K562 (cell line): ENCODE measurements around the gene CRABP2. TPM values are rescaled to one million over a fixed set of nuclear protein-coding genes. Genes with fewer than 3 reads are reported as not detected.

ENCODE experiments used
- ATAC-seq: fragments of 200-7000 bp; cut with Tn5 transposase; 3 replicates; pipeline ENCODE4 v1.9.1; 2020; ENCODE audit warnings: moderate library complexity
- BruUV-seq: library from RNA; stranded (reverse); fragments of 400-500 nt; replicated peaks from 2 replicates; lab custom pipeline; 2021; lab: Mats Ljungman, UMichigan
- CTCF ChIA-PET: fragments of 300-600 bp; formaldehyde crosslinking; extraction: SDS; loops from one replicate; lab custom pipeline; 2021; ENCODE audit warnings: low intra/inter-chr PET ratio; lab: Yijun Ruan, JAX
- POLR2A ChIA-PET: fragments of 300-600, 350-650 bp; sonication (Branson Sonifier 250); formaldehyde crosslinking; extraction: SDS; loops from one replicate; lab custom pipeline; 2021; ENCODE audit warnings: antibody characterized with exemption, inconsistent platforms; lab: Yijun Ruan, JAX
- DNase-seq, 4 experiments: peaks; one replicate each; pipeline versions ENCODE4 v3.0.0 to v3.0.0-alpha.2; 2011 to 2018; ENCODE audit warnings: low spot score in 3 of 4, mixed read lengths in 3 of 4; ENCODE audit errors: extremely low read depth in 1 of 4
- FAIRE-seq: peaks from 2 replicates; lab custom pipeline; 2011; peaks lifted over from hg19 to GRCh38; lab: Jason Lieb, UNC
- H2AFZ ChIP-seq: 2 replicates; pipeline ENCODE4 v1.6.0; 2011; ENCODE audit warnings: low read depth, low read length, control low read depth, inconsistent platforms
- H3K27ac ChIP-seq: fragments of 200-600 bp; 3 replicates; pipeline ENCODE4 v1.8.0; 2011; ENCODE audit warnings: low read depth, mild to moderate bottlenecking, control low read depth, inconsistent platforms, low read length, moderate library complexity, mixed read lengths; ENCODE audit errors: extremely low read depth
- H3K27me3 ChIP-seq, 2 experiments: fragments of 300-600 bp in 1 of 2; 2 replicates in 1 of 2; 3 replicates in 1 of 2; pipeline versions ENCODE4 v1.6.0 to v1.8.0; 2011; ENCODE audit warnings: inconsistent platforms in 2 of 2, low read length in 2 of 2, mild to moderate bottlenecking in 1 of 2, mixed read lengths in 1 of 2, moderate library complexity in 1 of 2; ENCODE audit not compliant: control insufficient read depth in 2 of 2, insufficient read depth in 2 of 2
- H3K36me3 ChIP-seq: fragments of 300-600 bp; 3 replicates; pipeline ENCODE4 v1.8.0; 2011; ENCODE audit warnings: mild to moderate bottlenecking, low read length, inconsistent platforms; ENCODE audit not compliant: control insufficient read depth, insufficient read depth
- H3K4me1 ChIP-seq, 2 experiments: fragments of 200-600 bp in 1 of 2; replicated peaks in 1 of 2; 2 replicates in 1 of 2; 3 replicates in 1 of 2; pipeline versions ENCODE4 v1.5.1 to v1.8.0; 2011; ENCODE audit warnings: inconsistent platforms in 2 of 2, low read length in 2 of 2, mild to moderate bottlenecking in 1 of 2, mixed read lengths in 1 of 2, moderate library complexity in 1 of 2; ENCODE audit not compliant: control insufficient read depth in 2 of 2, insufficient read depth in 2 of 2
- H3K4me2 ChIP-seq: 2 replicates; pipeline ENCODE4 v1.6.1; 2011; ENCODE audit warnings: low read length, control low read depth, inconsistent platforms, mixed read lengths; ENCODE audit not compliant: insufficient read depth
- H3K4me3 ChIP-seq: fragments of 200-600 bp; sonication (generic), shearing (Covaris generic); 2 replicates; pipeline ENCODE4 v1.5.1; 2016; ENCODE audit warnings: control low read depth, inconsistent platforms
- H3K79me2 ChIP-seq: fragments of 200-600 bp; 3 replicates; pipeline ENCODE4 v1.8.0; 2011; ENCODE audit warnings: low read length, inconsistent platforms; ENCODE audit not compliant: control insufficient read depth, insufficient read depth
- H3K9ac ChIP-seq, 2 experiments: 2 replicates each; pipeline versions ENCODE4 v1.6.0 to v1.6.1; 2011; ENCODE audit warnings: low read depth in 2 of 2, low read length in 2 of 2, control low read depth in 1 of 2, inconsistent platforms in 1 of 2, mild to moderate bottlenecking in 1 of 2, mixed read lengths in 1 of 2; ENCODE audit not compliant: insufficient read depth in 1 of 2
- H3K9me1 ChIP-seq: one replicate; pipeline ENCODE4 v1.6.0; 2011; ENCODE audit warnings: inconsistent platforms, mild to moderate bottlenecking, low read length, moderate library complexity; ENCODE audit not compliant: control insufficient read depth, insufficient read depth
- H3K9me3 ChIP-seq: replicated peaks from 2 replicates; pipeline ENCODE4 v1.5.1; 2011; ENCODE audit warnings: low read depth, low read length, inconsistent platforms; ENCODE audit not compliant: control insufficient read depth, insufficient read depth
- H4K20me1 ChIP-seq: replicated peaks from 2 replicates; pipeline ENCODE4 v1.6.1; 2011; ENCODE audit warnings: low read length, inconsistent platforms, mixed read lengths; ENCODE audit not compliant: control insufficient read depth, insufficient read depth
- RBM15 ChIP-seq: fragments of 200-400 bp; formaldehyde crosslinking; IDR thresholded peaks from 2 replicates; pipeline ENCODE4 v1.6.1; 2018; ENCODE audit warnings: mild to moderate bottlenecking, low read length, moderate library complexity; ENCODE audit not compliant: insufficient read depth
- ZNF232 ChIP-seq: sonication (generic); formaldehyde crosslinking; IDR thresholded peaks from 2 replicates; pipeline ENCODE4 v1.8.0; 2022; ENCODE audit warnings: mild to moderate bottlenecking, missing genetic modification reagents
- ZNF584 ChIP-seq: fragments of 200-800 bp; sonication (Bioruptor generic); IDR thresholded peaks from 2 replicates; pipeline ENCODE4 v1.6.1; 2016; ENCODE audit warnings: low read depth, mild to moderate bottlenecking, missing genetic modification characterization, missing compliant biosample characterization
- WGBS: fragments of 100-300 bp; shearing (Covaris generic); methylation state at CpG from one replicate; pipeline ENCODE4 v1.1.6; 2016; ENCODE audit warnings: low coverage, mixed read lengths; ENCODE audit not compliant: insufficient coverage; ENCODE audit errors: missing lambda C conversion rate; 5-methylcytosine and 5-hydroxymethylcytosine counted together
- in situ Hi-C: fragments of 300-500 bp; cut with MboI; formaldehyde crosslinking; loops from 4 replicates; pipeline ENCODE4 v1.15.0; 2018; ENCODE audit warnings: inconsistent platforms, mixed read lengths
- intact Hi-C: fragments of 100-400 bp; cut with micrococcal nuclease; formaldehyde crosslinking; loops from 2 replicates; pipeline ENCODE4 v1.14.2; 2022
- polyA plus RNA-seq, 8 experiments: library from polyadenylated mRNA; depleted of rRNA in 4 of 8; stranded (reverse) in 5 of 8; unstranded in 3 of 8; fragments of >200 nt; fragmentation: Nextera tagmentation in 2 of 8; fragmentation: Illumina TruSeq in 1 of 8; extraction: Ambion mirVana in 2 of 8; extraction: Trizol in 1 of 8; gene quantifications; 2 replicates each; pipeline versions ENCODE4 v1.2.1 to v1.2.3, GENCODE V29; 2011 to 2014; ENCODE audit warnings: inconsistent platforms in 1 of 8, missing spikeins in 1 of 8
- total RNA-seq, 7 experiments: library from RNA; depleted of rRNA in 6 of 7; stranded (reverse); fragments of >200 nt in 6 of 7; fragmentation: Illumina TruSeq in 2 of 7; extraction: Trizol in 2 of 7; gene quantifications; 2 replicates each; pipeline versions ENCODE4 v1.2.1 to v1.2.3, GENCODE V29; 2011 to 2021; ENCODE audit warnings: low replicate concordance in 1 of 7

Gene CRABP2
- total and polyA plus RNA-seq, 9 of the 15 experiments (the other 6 are each of a cell fraction or from before 2014, with no cell fraction given), result 0.30 to 2.5 (median 0.82) TPM

- TF ChIP-seq RBM15, result no peak
- no peak for TF ChIP-seq ZNF232 (CRISPR knock-in tag)
Measured at GRCh38 chr1:156744786-156745419, 39.5 kb upstream of the CRABP2 start (continued).

- Histone ChIP-seq H3K27ac (no peak overlapping the region), H3K9me3 (no peaks in the 10 kb centered on the region), H3K79me2 (peaks cover 69% of the 10 kb centered on the region), H3K4me2 (no peak overlapping the region), H3K4me1 (peaks cover 44 to 50% of the 10 kb centered on the region in 2 experiments), H3K9ac (no peak overlapping the region; a peak in 1 of 4 replicates), H3K4me3 (no peak overlapping the region), H4K20me1 (peaks cover 26% of the 10 kb centered on the region), H3K9me1 (no peaks in the 10 kb centered on the region), H2AFZ (no peak overlapping the region), H3K36me3 (peaks cover 72% of the 10 kb centered on the region), H3K27me3 (no peaks in the 10 kb centered on the region)
- WGBS, result 93% methylated on average over 5 of the region's 12 CpGs
- FAIRE-seq (no peak), DNase-seq (no peak), ATAC-seq (no peak)
- in situ Hi-C loops, result loop anchor here (25.0 kb wide), 1 partner anchor 1432 kb away; the partner anchor contains the start of genes FDPS, PKLR and RUSC1
- intact Hi-C loops, result no loop called here
- ChIA-PET POLR2A (interaction anchor here (0.6 to 1.3 kb wide), 3 partner anchors 16 to 213 kb away, joined by 3 to 5 read pairs (median 3); partner anchors contain the start of genes ISG20L2, METTL25B and PRCC), CTCF (no interaction called here)
- no peak for TF ChIP-seq ZNF584
- no TSS peak for BruUV-seq
Measured at GRCh38 chr1:156744344-156744743, 39.0 kb upstream of the CRABP2 start.
